Liver (tissue), 9 donors: ENCODE measurements around the gene TMEM98. TPM values are rescaled to one million over a fixed set of nuclear protein-coding genes. Genes with fewer than 3 reads are reported as not detected.

Experiments
- DNase-seq: peaks from one replicate; pipeline ENCODE4 v3.0.0-alpha.2; 2017; ENCODE audit warnings: low spot score
- H3K27ac ChIP-seq, 2 donors: one replicate each; pipeline ENCODE4 v1.7.0; 2013; ENCODE audit warnings: inconsistent platforms in 2 of 2, low read length in 2 of 2, control low read depth in 1 of 2, low read depth in 1 of 2, mild to moderate bottlenecking in 1 of 2
- H3K27me3 ChIP-seq, 4 donors: one replicate each; pipeline versions ENCODE4 v1.6.1 to v1.7.0; 2013; ENCODE audit warnings: low read length in 3 of 4, inconsistent platforms in 1 of 4, mild to moderate bottlenecking in 1 of 4, moderate library complexity in 1 of 4; ENCODE audit not compliant: control insufficient read depth in 4 of 4, insufficient read depth in 4 of 4
- H3K36me3 ChIP-seq, 4 donors: one replicate each; pipeline versions ENCODE4 v1.6.1 to v1.7.0; 2013; ENCODE audit warnings: low read length in 3 of 4, mild to moderate bottlenecking in 3 of 4, low read depth in 1 of 4, moderate library complexity in 1 of 4; ENCODE audit not compliant: control insufficient read depth in 4 of 4, insufficient read depth in 3 of 4
- H3K4me1 ChIP-seq, 4 donors: one replicate each; pipeline versions ENCODE4 v1.6.1 to v1.7.0; 2013; ENCODE audit warnings: low read length in 3 of 4, mild to moderate bottlenecking in 3 of 4, moderate library complexity in 1 of 4; ENCODE audit not compliant: control insufficient read depth in 4 of 4, insufficient read depth in 4 of 4
- H3K4me3 ChIP-seq, 3 donors: one replicate each; pipeline versions ENCODE4 v1.6.1 to v1.7.0; 2013; ENCODE audit warnings: low read length in 3 of 3, control low read depth in 1 of 3, low read depth in 1 of 3, mild to moderate bottlenecking in 1 of 3
- H3K9ac ChIP-seq, 2 donors: one replicate each; pipeline ENCODE4 v1.7.0; 2013; ENCODE audit warnings: low read length in 2 of 2, mild to moderate bottlenecking in 2 of 2, moderate library complexity in 2 of 2, control low read depth in 1 of 2, low read depth in 1 of 2
- H3K9me3 ChIP-seq, 4 donors: one replicate each; pipeline versions ENCODE4 v1.6.1 to v1.7.0; 2013; ENCODE audit warnings: low read length in 3 of 4; ENCODE audit not compliant: control insufficient read depth in 4 of 4
- CTCF ChIP-seq: fragments of 150-350 bp; IDR thresholded peaks from 2 replicates; pipeline ENCODE4 v1.5.1; 2017; ENCODE audit warnings: improper control_type of control experiment, low read depth, low read length; ENCODE audit not compliant: missing input control
- EGR1 ChIP-seq, 2 donors: IDR thresholded peaks; 2 replicates each; pipeline ENCODE4 v1.6.1; 2016 to 2018; ENCODE audit warnings: antibody characterized with exemption in 2 of 2, low read depth in 2 of 2
- FOXA1 ChIP-seq: IDR thresholded peaks from 2 replicates; pipeline ENCODE4 v1.6.1; 2016; ENCODE audit warnings: antibody characterized with exemption
- FOXA2 ChIP-seq: IDR thresholded peaks from 2 replicates; pipeline ENCODE4 v1.6.1; 2016; ENCODE audit warnings: antibody characterized with exemption
- GABPA ChIP-seq, 2 donors: IDR thresholded peaks in 1 of 2; conservative IDR thresholded peaks in 1 of 2; 2 replicates each; pipeline ENCODE4 v1.6.1; 2016; ENCODE audit warnings: antibody characterized with exemption in 2 of 2, mild to moderate bottlenecking in 1 of 2, moderate library complexity in 1 of 2
- HNF4A ChIP-seq, 2 donors: conservative IDR thresholded peaks; 2 replicates each; pipeline ENCODE4 v1.6.1; 2016; ENCODE audit warnings: antibody characterized with exemption in 2 of 2, mild to moderate bottlenecking in 2 of 2
- HNF4G ChIP-seq: IDR thresholded peaks from 2 replicates; pipeline ENCODE4 v1.6.1; 2016; ENCODE audit warnings: antibody characterized with exemption
- JUND ChIP-seq, 2 donors: IDR thresholded peaks; 2 replicates each; pipeline ENCODE4 v1.6.1; 2016; ENCODE audit warnings: antibody characterized with exemption in 2 of 2
- MAX ChIP-seq: IDR thresholded peaks from 2 replicates; pipeline ENCODE4 v1.6.1; 2016; ENCODE audit warnings: antibody characterized with exemption
- NR2F2 ChIP-seq: IDR thresholded peaks from 2 replicates; pipeline ENCODE4 v1.6.1; 2016; ENCODE audit warnings: antibody characterized with exemption
- RAD21 ChIP-seq, 2 donors: IDR thresholded peaks; 2 replicates each; pipeline ENCODE4 v1.6.1; 2016; ENCODE audit warnings: antibody characterized with exemption in 2 of 2, mild to moderate bottlenecking in 2 of 2
- REST ChIP-seq: IDR thresholded peaks from 2 replicates; pipeline ENCODE4 v1.6.1; 2016; ENCODE audit warnings: antibody characterized with exemption, mild to moderate bottlenecking
- RXRA ChIP-seq, 2 donors: IDR thresholded peaks; 2 replicates each; pipeline ENCODE4 v1.6.1; 2017 to 2018; ENCODE audit warnings: antibody characterized with exemption in 2 of 2, mild to moderate bottlenecking in 1 of 2
- SP1 ChIP-seq: IDR thresholded peaks from 2 replicates; pipeline ENCODE4 v1.6.1; 2018; ENCODE audit warnings: antibody characterized with exemption, mild to moderate bottlenecking
- TAF1 ChIP-seq: conservative IDR thresholded peaks from 2 replicates; pipeline ENCODE4 v1.6.1; 2016; ENCODE audit warnings: antibody characterized with exemption, mild to moderate bottlenecking
- YY1 ChIP-seq: IDR thresholded peaks from 2 replicates; pipeline ENCODE4 v1.6.1; 2016; ENCODE audit warnings: antibody characterized with exemption, mild to moderate bottlenecking
- ZBTB33 ChIP-seq: IDR thresholded peaks from 2 replicates; pipeline ENCODE4 v1.6.1; 2016; ENCODE audit warnings: antibody characterized with exemption
- WGBS: extraction: QIAGEN DNeasy Blood & Tissue Kit; methylation state at CpG from one replicate; pipeline ENCODE4 v1.1.7; 2013; 5-methylcytosine and 5-hydroxymethylcytosine counted together
- polyA plus RNA-seq, 2 donors: library from polyadenylated mRNA; stranded (reverse) in 1 of 2; unstranded in 1 of 2; fragments of 200-250 nt in 1 of 2; fragments of >200 nt in 1 of 2; fragmentation: Nextera tagmentation in 1 of 2; extraction: Ambion mirVana in 1 of 2; gene quantifications; one replicate each; pipeline versions ENCODE4 v1.2.1 to v1.2.3, GENCODE V29; 2013 to 2015
- total RNA-seq, 2 donors: library from RNA; depleted of rRNA; stranded (reverse); fragments of >200 nt; gene quantifications; one replicate each; pipeline ENCODE4 v1.2.3, GENCODE V29; 2014
- TF ChIP-seq, protein P1 (sequence below): IDR thresholded peaks from 2 replicates; pipeline ENCODE4 v1.6.1; 2016; ENCODE audit warnings: antibody characterized with exemption
- donor health status: healthy.
- donor health status: healthy.
- donor health status: healthy.
- donor health status: healthy.
- donor health status: healthy.

The TMEM98 gene
- total and polyA plus RNA-seq, 4 donors = 7.0 to 17.5 (median 10.7) TPM

DNA sequence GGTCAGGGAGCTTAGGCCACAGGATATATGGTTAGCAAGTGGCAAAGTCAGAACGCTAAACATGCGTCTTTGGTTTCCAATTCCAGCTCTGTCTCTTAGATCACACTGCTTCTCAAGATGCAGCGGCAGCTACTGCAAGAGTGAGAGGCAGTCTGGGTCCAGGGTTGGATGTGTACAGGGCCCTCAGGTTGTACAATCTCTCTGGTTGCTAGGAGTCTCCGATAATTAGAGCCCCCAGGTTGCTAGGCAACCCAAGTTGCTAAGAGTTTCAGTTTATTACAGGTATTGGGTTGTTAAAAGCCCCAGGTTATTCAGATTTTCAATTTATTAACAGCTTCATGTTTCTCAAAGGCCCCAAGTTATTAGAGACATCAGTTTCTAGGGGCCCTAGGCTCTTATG is 48.2 kb downstream of the TMEM98 start:
- Histone ChIP-seq H3K9ac (no peak overlapping the region), H3K4me1 (no peaks in the 10 kb centered on the region), H3K4me3 (no peak overlapping the region), H3K9me3 (no peaks in the 10 kb centered on the region), H3K36me3 (no peaks in the 10 kb centered on the region), H3K27me3 (no peaks in the 10 kb centered on the region), H3K27ac (no peak overlapping the region)
- 69% methylated on average over 4 of the region's 4 CpGs for WGBS
- DNase-seq = no peak
- TF ChIP-seq FOXA1 = no peak
- no peak for TF ChIP-seq SP1
- TF ChIP-seq, protein P1, sequence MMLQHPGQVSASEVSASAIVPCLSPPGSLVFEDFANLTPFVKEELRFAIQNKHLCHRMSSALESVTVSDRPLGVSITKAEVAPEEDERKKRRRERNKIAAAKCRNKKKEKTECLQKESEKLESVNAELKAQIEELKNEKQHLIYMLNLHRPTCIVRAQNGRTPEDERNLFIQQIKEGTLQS = no peak
- TF ChIP-seq EGR1 (IDR thresholded peaks at IDR 0.05; ENCODE audit: low read depth in 2 of 2) = no peak
- no peak for TF ChIP-seq GABPA (IDR thresholded peaks at IDR 0.05 in 1 of 2, conservative IDR thresholded peaks at IDR 0.05 in 1 of 2)
- no peak for TF ChIP-seq HNF4G
- TF ChIP-seq HNF4A (conservative IDR thresholded peaks at IDR 0.05) = no peak
- TF ChIP-seq ZBTB33 = no peak
- no peak for TF ChIP-seq RXRA (IDR thresholded peaks at IDR 0.05)
- TF ChIP-seq NR2F2 = no peak
- TF ChIP-seq TAF1 = no peak

DNA sequence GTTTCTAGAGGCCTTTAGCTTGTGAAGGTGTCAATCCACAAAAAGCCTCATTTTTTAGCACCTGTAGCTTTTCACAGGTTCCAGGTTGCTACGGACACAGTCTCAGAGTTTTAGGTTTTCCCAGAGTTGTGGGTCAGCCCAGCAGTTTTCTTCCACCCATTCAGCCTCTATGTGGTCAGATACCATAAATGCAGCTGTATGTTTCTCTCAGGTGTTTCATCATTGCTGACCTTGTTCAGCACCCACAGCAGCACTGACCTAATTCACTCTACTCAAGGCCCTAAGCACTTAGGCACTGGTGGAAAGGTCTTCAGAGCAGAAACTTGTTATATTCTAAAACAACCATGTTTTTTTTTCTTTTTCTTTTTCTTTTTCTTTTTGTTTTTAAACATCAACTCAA is 48.7 kb downstream of the TMEM98 start:
- no peak for TF ChIP-seq JUND (IDR thresholded peaks at IDR 0.05)
- TF ChIP-seq FOXA1 = no peak
- no peak for TF ChIP-seq REST
- TF ChIP-seq, protein P1 = no peak
- TF ChIP-seq TAF1 = no peak
- TF ChIP-seq EGR1 (IDR thresholded peaks at IDR 0.05; ENCODE audit: low read depth in 2 of 2) = no peak
- no peak for TF ChIP-seq CTCF
- no peak for TF ChIP-seq FOXA2
- TF ChIP-seq MAX = no peak
- no peak for TF ChIP-seq RXRA (IDR thresholded peaks at IDR 0.05)
- no peak for TF ChIP-seq YY1
- TF ChIP-seq NR2F2 = no peak
- no peak for TF ChIP-seq HNF4G
- no peak for TF ChIP-seq GABPA (IDR thresholded peaks at IDR 0.05 in 1 of 2, conservative IDR thresholded peaks at IDR 0.05 in 1 of 2)
- TF ChIP-seq SP1 = no peak
- no peak for TF ChIP-seq RAD21 (IDR thresholded peaks at IDR 0.05)
- no peak for TF ChIP-seq ZBTB33
- no peak for TF ChIP-seq HNF4A (conservative IDR thresholded peaks at IDR 0.05)
- 96% methylated on average over 1 of the region's 1 CpG for WGBS
- DNase-seq = no peak

More for the DNA sequence above, 48.7 kb downstream of the TMEM98 start:
- Histone ChIP-seq H3K36me3 (no peaks in the 10 kb centered on the region), H3K9ac (no peak overlapping the region), H3K27me3 (no peaks in the 10 kb centered on the region), H3K27ac (no peak overlapping the region), H3K9me3 (no peaks in the 10 kb centered on the region), H3K4me3 (no peak overlapping the region), H3K4me1 (no peaks in the 10 kb centered on the region)
